ENCODE measurements around the gene ACADM. TPM values are rescaled to one million over a fixed set of nuclear protein-coding genes. Genes with fewer than 3 reads are reported as not detected.

ACADM gene
- total and polyA plus RNA-seq, 2 of the 13 experiments (the other 11 are each of a cell fraction or from before 2014, with no cell fraction given), result 43.7 to 92.2 TPM

DNA sequence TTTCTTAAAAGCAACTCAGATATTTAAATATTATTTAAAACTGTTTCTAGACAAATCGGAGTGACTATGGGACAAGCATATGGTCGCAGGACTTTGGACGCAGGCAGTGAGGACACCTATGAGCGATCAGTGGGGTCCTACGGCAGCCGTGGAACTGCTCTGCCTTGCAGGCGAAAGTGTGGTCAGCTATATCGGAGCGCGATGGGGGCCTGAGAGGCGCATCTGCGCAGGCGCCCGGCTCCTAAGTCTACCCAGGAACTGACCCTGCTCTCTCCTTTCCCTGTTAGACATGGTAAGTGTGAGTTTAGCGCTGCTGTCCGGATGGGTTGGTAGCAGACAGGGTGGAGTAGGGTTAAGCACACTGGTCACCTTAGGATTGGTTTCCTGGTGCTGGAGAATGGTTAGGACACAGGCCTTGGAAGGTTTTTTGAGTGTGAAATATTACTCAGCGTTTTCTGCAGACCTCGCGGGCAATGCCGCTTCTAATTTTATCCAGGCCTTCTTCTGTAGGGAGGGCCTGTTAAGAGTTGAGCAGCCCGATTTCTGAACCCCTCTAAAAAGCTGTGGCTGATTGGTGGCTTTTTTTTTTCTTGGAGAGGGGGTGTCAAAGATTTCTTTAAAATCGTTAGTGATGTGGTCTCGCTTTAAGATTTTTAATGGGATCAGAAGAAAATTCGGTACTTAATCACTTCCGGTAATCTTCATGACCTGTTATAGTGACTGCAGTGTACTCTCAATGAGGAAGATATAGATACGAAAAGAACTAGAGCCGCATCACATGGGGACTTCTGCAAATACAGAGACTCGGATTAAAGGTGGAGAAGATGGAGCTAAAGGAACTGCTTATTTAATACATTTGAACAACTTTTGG, 61.7 kb downstream of the ACADM start, which contains the start of gene RABGGTB (continued):
- peak; percentile 59; the same call in 1 of the 2 replicates for TF ChIP-seq BORCS8-MEF2B (CRISPR knock-in tag; IDR thresholded peaks at IDR 0.05)
- TF ChIP-seq KMT2B (CRISPR knock-in tag; IDR thresholded peaks at IDR 0.05), result peak; percentile 58; the same call in 1 of the 2 replicates
- TF ChIP-seq, protein P1, sequence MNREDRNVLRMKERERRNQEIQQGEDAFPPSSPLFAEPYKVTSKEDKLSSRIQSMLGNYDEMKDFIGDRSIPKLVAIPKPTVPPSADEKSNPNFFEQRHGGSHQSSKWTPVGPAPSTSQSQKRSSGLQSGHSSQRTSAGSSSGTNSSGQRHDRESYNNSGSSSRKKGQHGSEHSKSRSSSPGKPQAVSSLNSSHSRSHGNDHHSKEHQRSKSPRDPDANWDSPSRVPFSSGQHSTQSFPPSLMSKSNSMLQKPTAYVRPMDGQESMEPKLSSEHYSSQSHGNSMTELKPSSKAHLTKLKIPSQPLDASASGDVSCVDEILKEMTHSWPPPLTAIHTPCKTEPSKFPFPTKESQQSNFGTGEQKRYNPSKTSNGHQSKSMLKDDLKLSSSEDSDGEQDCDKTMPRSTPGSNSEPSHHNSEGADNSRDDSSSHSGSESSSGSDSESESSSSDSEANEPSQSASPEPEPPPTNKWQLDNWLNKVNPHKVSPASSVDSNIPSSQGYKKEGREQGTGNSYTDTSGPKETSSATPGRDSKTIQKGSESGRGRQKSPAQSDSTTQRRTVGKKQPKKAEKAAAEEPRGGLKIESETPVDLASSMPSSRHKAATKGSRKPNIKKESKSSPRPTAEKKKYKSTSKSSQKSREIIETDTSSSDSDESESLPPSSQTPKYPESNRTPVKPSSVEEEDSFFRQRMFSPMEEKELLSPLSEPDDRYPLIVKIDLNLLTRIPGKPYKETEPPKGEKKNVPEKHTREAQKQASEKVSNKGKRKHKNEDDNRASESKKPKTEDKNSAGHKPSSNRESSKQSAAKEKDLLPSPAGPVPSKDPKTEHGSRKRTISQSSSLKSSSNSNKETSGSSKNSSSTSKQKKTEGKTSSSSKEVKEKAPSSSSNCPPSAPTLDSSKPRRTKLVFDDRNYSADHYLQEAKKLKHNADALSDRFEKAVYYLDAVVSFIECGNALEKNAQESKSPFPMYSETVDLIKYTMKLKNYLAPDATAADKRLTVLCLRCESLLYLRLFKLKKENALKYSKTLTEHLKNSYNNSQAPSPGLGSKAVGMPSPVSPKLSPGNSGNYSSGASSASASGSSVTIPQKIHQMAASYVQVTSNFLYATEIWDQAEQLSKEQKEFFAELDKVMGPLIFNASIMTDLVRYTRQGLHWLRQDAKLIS (CRISPR knock-in tag; IDR thresholded peaks at IDR 0.05), result peak; percentile 97
- TF ChIP-seq ZNF549 (CRISPR knock-in tag; IDR thresholded peaks at IDR 0.05), result no peak
- no peak for TF ChIP-seq ZNF235 (CRISPR knock-in tag; IDR thresholded peaks at IDR 0.05; ENCODE audit: borderline replicate concordance)
- no peak for TF ChIP-seq CEBPG (CRISPR knock-in tag; IDR thresholded peaks at IDR 0.05)
- TF ChIP-seq ZNF788 (CRISPR knock-in tag; IDR thresholded peaks at IDR 0.05; ENCODE audit: borderline replicate concordance), result 0 out of 2 replicates have a peak, but pooled peaks have one; percentile 52
- TF ChIP-seq MBNL3 (CRISPR knock-in tag; conservative IDR thresholded peaks at IDR 0.05), result no peak
- TF ChIP-seq NR0B2 (CRISPR knock-in tag; IDR thresholded peaks at IDR 0.05), result no peak
- TF ChIP-seq TBX2 (CRISPR knock-in tag; IDR thresholded peaks at IDR 0.05; ENCODE audit: borderline replicate concordance), result peak; percentile 23; the same call in 1 of the 2 replicates
- TF ChIP-seq ZNF546 (CRISPR knock-in tag; conservative IDR thresholded peaks at IDR 0.05), result no peak
- TF ChIP-seq NR2C2 (CRISPR knock-in tag; IDR thresholded peaks at IDR 0.05; ENCODE audit: borderline replicate concordance), result peak; percentile 64
- TF ChIP-seq E2F5 (CRISPR knock-in tag; conservative IDR thresholded peaks at IDR 0.05), result no peak
- no peak for TF ChIP-seq ONECUT2 (CRISPR knock-in tag; IDR thresholded peaks at IDR 0.05)
- peak; percentile 96 for TF ChIP-seq SPEN (CRISPR knock-in tag; IDR thresholded peaks at IDR 0.05; ENCODE audit: low read depth)
- TF ChIP-seq TGIF2 (CRISPR knock-in tag; IDR thresholded peaks at IDR 0.05), result peak; percentile 93
- no peak for TF ChIP-seq MED13 (CRISPR knock-in tag; IDR thresholded peaks at IDR 0.05)
- TF ChIP-seq ZNF605 (CRISPR knock-in tag; IDR thresholded peaks at IDR 0.05), result peak; percentile 86
- TF ChIP-seq ZFP37 (CRISPR knock-in tag; IDR thresholded peaks at IDR 0.05; ENCODE audit: borderline replicate concordance), result no peak
- no peak for TF ChIP-seq PTBP1 (IDR thresholded peaks at IDR 0.05; ENCODE audit: low read depth, low read length, poor library complexity, severe bottlenecking)
- no peak for TF ChIP-seq ZNF510 (CRISPR knock-in tag; IDR thresholded peaks at IDR 0.05; ENCODE audit: low read depth)
- TF ChIP-seq STAG1 (CRISPR knock-in tag; IDR thresholded peaks at IDR 0.05), result no peak; the same call in 1 of the 2 replicates
- TF ChIP-seq ZFP36 (IDR thresholded peaks at IDR 0.05; ENCODE audit: borderline replicate concordance, low read depth, low read length, partially characterized antibody), result no peak
- no peak for TF ChIP-seq KLF13 (CRISPR knock-in tag; IDR thresholded peaks at IDR 0.05)
- TF ChIP-seq ZSCAN25 (CRISPR knock-in tag; IDR thresholded peaks at IDR 0.05), result peak; percentile 51; the same call in 1 of the 2 replicates
